Calu3 (cell line): ENCODE data around the gene C4orf54. TPM values are rescaled to one million over a fixed set of nuclear protein-coding genes. Genes with fewer than 3 reads are reported as not detected.

ENCODE experiments used
- BruUV-seq: library from RNA; stranded (reverse); fragments of 400-500 nt; replicated peaks from 2 replicates; lab custom pipeline; 2021; lab: Mats Ljungman, UMichigan
- CTCF ChIA-PET: fragments of 300-600 bp; sonication (Branson Sonifier 250); formaldehyde crosslinking; loops from one replicate; lab custom pipeline; 2022; ENCODE audit warnings: antibody characterized with exemption; lab: Charles Lee
- DNase-seq: peaks from one replicate; pipeline ENCODE4 v3.0.0; 2022
- H3K27ac Mint-ChIP-seq: one replicate; pipeline ENCODE4 v1.8.0; 2022; ENCODE audit warnings: mixed read lengths; ENCODE audit not compliant: unreplicated experiment
- H3K27me3 Mint-ChIP-seq: one replicate; pipeline ENCODE4 v1.8.0; 2022; ENCODE audit warnings: mixed read lengths; ENCODE audit not compliant: unreplicated experiment
- H3K36me3 Mint-ChIP-seq: one replicate; pipeline ENCODE4 v1.8.0; 2022; ENCODE audit warnings: mild to moderate bottlenecking, moderate library complexity, mixed read lengths; ENCODE audit not compliant: insufficient read depth, unreplicated experiment
- H3K4me1 Mint-ChIP-seq: one replicate; pipeline ENCODE4 v1.8.0; 2022; ENCODE audit warnings: mild to moderate bottlenecking, low read depth, mixed read lengths; ENCODE audit not compliant: unreplicated experiment
- H3K4me3 Mint-ChIP-seq: one replicate; pipeline ENCODE4 v1.8.0; 2022; ENCODE audit warnings: mild to moderate bottlenecking, low read depth, moderate library complexity, mixed read lengths; ENCODE audit not compliant: unreplicated experiment
- H3K9me3 Mint-ChIP-seq: one replicate; pipeline ENCODE4 v1.8.0; 2022; ENCODE audit warnings: low read depth, mixed read lengths; ENCODE audit not compliant: unreplicated experiment
- intact Hi-C: fragments of 100-400 bp; cut with micrococcal nuclease; formaldehyde crosslinking; loops from one replicate; pipeline ENCODE4 v1.10.0; 2022; ENCODE audit not compliant: unreplicated experiment
- total RNA-seq: library from RNA; stranded (reverse); gene quantifications from 2 replicates; pipeline ENCODE4 v1.2.3, GENCODE V29; 2022
- TF ChIP-seq, protein P1 (sequence below): fragments of 200-600 bp; IDR thresholded peaks from one replicate; pipeline ENCODE4 v1.8.0; 2022; ENCODE audit warnings: antibody characterized with exemption; ENCODE audit not compliant: unreplicated experiment

Gene C4orf54
- total RNA-seq, 1 experiment from 2014 or later = not detected

DNA sequence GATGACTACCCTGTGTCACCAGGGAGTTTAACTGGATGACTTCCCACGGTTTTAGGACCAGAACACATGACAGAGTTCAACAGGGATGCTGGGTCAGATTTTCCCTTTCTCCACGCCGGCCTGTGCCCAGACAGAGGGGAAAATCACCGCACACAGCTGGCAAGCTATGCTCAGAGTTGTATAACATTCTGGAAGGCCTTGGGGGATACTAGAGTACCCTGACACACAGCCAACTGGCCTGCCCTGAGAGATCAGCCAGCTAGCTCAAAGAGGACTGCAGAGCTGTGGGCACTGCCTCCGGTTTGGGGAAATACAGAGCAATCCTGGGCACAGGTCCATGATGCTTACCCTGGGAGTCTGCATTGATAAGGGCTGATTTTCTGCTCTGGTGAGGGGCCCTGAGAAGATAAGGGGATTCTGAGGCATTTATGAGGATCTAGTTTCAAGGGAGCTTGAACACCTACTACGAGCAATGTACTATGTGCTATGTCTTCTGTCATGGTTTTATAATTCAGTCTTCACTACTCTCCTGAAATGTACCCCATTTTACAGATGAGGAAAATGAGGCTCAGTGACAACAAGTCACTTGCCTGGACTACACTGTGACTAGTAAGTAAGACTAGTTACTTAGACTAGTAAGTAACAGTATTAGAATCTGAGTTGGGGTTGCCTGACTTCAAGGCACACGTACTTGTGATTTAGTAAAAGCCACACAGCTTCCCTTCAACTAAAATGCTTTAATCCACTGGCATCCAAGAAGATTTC is 14.7 kb downstream of the C4orf54 start:
- H3K4me3 Mint-ChIP-seq = peak overlapping the region; percentile 49
- H3K27me3 Mint-ChIP-seq = no peaks in the 10 kb centered on the region
- H3K27ac Mint-ChIP-seq = no peak overlapping the region
- intact Hi-C loops = loop anchor here (5.0 kb wide), 1 partner anchor 164 kb away; no protein-coding TSS in a partner anchor
- BruUV-seq = no TSS peak
- no peaks in the 10 kb centered on the region for H3K9me3 Mint-ChIP-seq
- peaks cover 39% of the 10 kb centered on the region for H3K4me1 Mint-ChIP-seq
- CTCF ChIA-PET = interaction anchor here (0.5 kb wide), 1 partner anchor 109 kb away, joined by 5 read pairs; no protein-coding TSS in a partner anchor
- TF ChIP-seq, protein P1, sequence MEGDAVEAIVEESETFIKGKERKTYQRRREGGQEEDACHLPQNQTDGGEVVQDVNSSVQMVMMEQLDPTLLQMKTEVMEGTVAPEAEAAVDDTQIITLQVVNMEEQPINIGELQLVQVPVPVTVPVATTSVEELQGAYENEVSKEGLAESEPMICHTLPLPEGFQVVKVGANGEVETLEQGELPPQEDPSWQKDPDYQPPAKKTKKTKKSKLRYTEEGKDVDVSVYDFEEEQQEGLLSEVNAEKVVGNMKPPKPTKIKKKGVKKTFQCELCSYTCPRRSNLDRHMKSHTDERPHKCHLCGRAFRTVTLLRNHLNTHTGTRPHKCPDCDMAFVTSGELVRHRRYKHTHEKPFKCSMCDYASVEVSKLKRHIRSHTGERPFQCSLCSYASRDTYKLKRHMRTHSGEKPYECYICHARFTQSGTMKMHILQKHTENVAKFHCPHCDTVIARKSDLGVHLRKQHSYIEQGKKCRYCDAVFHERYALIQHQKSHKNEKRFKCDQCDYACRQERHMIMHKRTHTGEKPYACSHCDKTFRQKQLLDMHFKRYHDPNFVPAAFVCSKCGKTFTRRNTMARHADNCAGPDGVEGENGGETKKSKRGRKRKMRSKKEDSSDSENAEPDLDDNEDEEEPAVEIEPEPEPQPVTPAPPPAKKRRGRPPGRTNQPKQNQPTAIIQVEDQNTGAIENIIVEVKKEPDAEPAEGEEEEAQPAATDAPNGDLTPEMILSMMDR = no peak
- DNase-seq = no peak
- H3K36me3 Mint-ChIP-seq = no peaks in the 10 kb centered on the region

DNA sequence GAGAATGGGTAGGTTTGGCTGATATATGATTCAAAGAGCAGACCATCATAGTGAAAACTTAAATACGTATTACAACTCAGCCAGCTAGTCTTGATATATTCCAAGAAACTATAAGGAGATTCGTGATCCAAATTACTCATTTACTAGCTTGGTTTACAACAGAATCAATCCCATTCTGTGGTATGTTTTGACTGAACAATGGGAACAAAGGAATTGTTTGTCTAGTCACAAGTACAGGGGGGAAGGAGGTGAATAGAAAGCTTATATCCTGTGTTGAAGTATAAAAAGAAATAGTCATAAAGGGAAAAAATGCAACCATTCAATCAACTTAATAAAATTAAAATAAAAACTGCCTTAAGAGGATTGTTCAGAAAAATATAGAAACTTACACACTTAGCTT is 17.0 kb downstream of the C4orf54 start:
- intact Hi-C loops = loop anchor here (5.0 kb wide), 1 partner anchor 167 kb away; no protein-coding TSS in a partner anchor
- peaks cover 54% of the 10 kb centered on the region for H3K4me1 Mint-ChIP-seq
- CTCF ChIA-PET = interaction anchor here (1.4 kb wide), 1 partner anchor 10 kb away, joined by 4 read pairs; no protein-coding TSS in a partner anchor
- no peaks in the 10 kb centered on the region for H3K27me3 Mint-ChIP-seq
- no peaks in the 10 kb centered on the region for H3K36me3 Mint-ChIP-seq
- no peak for DNase-seq
- H3K9me3 Mint-ChIP-seq = no peaks in the 10 kb centered on the region
- BruUV-seq = no TSS peak
- H3K4me3 Mint-ChIP-seq = peak overlapping the region; percentile 22
- peak overlapping the region; percentile 78 for H3K27ac Mint-ChIP-seq
- TF ChIP-seq, protein P1 = no peak

DNA sequence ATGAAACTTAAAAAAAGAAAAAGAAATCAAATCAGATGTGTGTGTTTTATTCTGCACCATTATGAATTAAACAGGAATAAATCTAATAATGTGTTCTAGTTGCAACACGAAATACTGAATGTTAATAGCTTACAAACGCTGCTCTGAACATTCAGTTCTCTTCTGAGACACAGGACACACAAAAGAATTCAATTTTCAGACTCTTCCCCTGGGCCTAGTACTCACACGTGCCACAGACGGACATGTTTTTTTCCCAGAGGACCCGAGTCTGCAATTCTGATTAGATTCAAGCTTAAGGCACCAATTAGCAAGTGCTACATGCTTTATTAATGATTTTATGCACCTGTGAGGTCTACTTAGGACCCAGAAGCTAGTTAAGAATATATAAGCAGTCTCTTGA is 20.5 kb downstream of the C4orf54 start:
- no TSS peak for BruUV-seq
- CTCF ChIA-PET = no interaction called here
- Mint-ChIP-seq H3K27me3 (no peaks in the 10 kb centered on the region), H3K4me3 (no peak overlapping the region), H3K9me3 (no peaks in the 10 kb centered on the region), H3K4me1 (peaks cover 42% of the 10 kb centered on the region), H3K36me3 (no peaks in the 10 kb centered on the region), H3K27ac (peak overlapping the region; percentile 74)
- TF ChIP-seq, protein P1 = no peak
- DNase-seq = no peak
- intact Hi-C loops = no loop called here

DNA sequence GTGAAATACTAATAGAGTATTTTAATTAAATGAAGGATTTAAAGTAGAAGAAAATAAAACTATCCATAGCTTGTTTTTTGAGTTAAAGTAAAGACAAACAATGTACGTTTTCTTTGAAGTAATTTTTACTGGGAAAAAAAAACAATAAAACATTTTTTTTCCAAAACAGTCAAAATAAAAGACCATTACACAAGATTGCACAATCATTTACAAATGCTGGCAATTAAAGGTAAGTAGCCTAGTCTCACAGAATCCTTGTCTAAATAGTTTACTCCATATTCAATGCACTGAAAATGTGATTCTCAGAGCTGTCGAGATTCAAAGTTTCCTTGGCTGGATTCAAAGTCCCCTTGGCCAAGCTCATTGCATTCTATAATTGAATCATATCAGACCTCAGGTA is 21.2 kb downstream of the C4orf54 start:
- H3K9me3 Mint-ChIP-seq = no peaks in the 10 kb centered on the region
- no peaks in the 10 kb centered on the region for H3K36me3 Mint-ChIP-seq
- peaks cover 44% of the 10 kb centered on the region for H3K4me1 Mint-ChIP-seq
- intact Hi-C loops = no loop called here
- no peaks in the 10 kb centered on the region for H3K27me3 Mint-ChIP-seq
- no TSS peak for BruUV-seq
- TF ChIP-seq, protein P1 = no peak
- CTCF ChIA-PET = no interaction called here
- H3K27ac Mint-ChIP-seq = peak overlapping the region; percentile 74
- H3K4me3 Mint-ChIP-seq = no peak overlapping the region
- no peak for DNase-seq
